ENCODE results near the gene OR2A12.

DNA sequence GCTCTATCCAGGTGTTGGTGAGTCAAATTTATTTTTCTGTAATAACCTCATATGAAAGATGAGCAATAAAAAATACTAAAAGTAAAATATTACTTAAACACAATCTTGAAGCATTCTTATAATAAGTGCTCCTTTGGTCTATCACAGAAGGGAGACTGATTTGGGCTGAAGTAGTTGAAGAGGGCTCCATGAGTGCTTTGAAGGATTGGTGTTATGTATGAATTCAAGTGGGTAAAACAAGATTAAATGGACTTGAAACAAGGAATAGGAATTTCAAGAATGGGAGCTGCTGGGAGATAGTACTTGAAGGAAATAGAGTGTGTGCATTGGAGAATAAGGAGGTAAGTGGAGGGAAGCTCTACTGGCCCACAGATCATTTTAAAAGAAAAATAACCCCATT, 16.0 kb downstream of the OR2A12 start:
- TF ChIP-seq, protein P1, sequence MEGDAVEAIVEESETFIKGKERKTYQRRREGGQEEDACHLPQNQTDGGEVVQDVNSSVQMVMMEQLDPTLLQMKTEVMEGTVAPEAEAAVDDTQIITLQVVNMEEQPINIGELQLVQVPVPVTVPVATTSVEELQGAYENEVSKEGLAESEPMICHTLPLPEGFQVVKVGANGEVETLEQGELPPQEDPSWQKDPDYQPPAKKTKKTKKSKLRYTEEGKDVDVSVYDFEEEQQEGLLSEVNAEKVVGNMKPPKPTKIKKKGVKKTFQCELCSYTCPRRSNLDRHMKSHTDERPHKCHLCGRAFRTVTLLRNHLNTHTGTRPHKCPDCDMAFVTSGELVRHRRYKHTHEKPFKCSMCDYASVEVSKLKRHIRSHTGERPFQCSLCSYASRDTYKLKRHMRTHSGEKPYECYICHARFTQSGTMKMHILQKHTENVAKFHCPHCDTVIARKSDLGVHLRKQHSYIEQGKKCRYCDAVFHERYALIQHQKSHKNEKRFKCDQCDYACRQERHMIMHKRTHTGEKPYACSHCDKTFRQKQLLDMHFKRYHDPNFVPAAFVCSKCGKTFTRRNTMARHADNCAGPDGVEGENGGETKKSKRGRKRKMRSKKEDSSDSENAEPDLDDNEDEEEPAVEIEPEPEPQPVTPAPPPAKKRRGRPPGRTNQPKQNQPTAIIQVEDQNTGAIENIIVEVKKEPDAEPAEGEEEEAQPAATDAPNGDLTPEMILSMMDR (IDR thresholded peaks at IDR 0.05) = no peak
- no peak for TF ChIP-seq POLR2A (IDR thresholded peaks at IDR 0.05)
